Muscle layer of duodenum (tissue), 2 donors: ENCODE measurements around the gene TMEM165.

ENCODE experiments used
- H3K27ac ChIP-seq: one replicate; pipeline ENCODE4 v1.7.0; 2013; ENCODE audit warnings: mild to moderate bottlenecking, low read length
- H3K27me3 ChIP-seq: one replicate; pipeline ENCODE4 v1.7.0; 2013; ENCODE audit warnings: low read depth, mild to moderate bottlenecking, control low read depth, low read length
- H3K36me3 ChIP-seq, 2 donors: one replicate each; pipeline ENCODE4 v1.7.0; 2013; ENCODE audit warnings: low read length in 2 of 2, control low read depth in 1 of 2, mild to moderate bottlenecking in 1 of 2; ENCODE audit not compliant: insufficient read depth in 2 of 2, control insufficient read depth in 1 of 2
- H3K4me1 ChIP-seq, 2 donors: one replicate each; pipeline ENCODE4 v1.7.0; 2013; ENCODE audit warnings: low read length in 2 of 2, mild to moderate bottlenecking in 2 of 2, control low read depth in 1 of 2, moderate library complexity in 1 of 2; ENCODE audit not compliant: insufficient read depth in 2 of 2, control insufficient read depth in 1 of 2
- H3K4me3 ChIP-seq, 2 donors: one replicate each; pipeline ENCODE4 v1.7.0; 2013; ENCODE audit warnings: low read length in 2 of 2, low read depth in 1 of 2, mild to moderate bottlenecking in 1 of 2
- H3K9me3 ChIP-seq, 2 donors: one replicate each; pipeline ENCODE4 v1.7.0; 2013; ENCODE audit warnings: low read length in 2 of 2, control low read depth in 1 of 2, mild to moderate bottlenecking in 1 of 2; ENCODE audit not compliant: control insufficient read depth in 1 of 2
- donor health status: healthy.

TMEM165 gene

GRCh38 chr4:55468724-55469123 is 73.0 kb downstream of the TMEM165 start:
- H3K36me3 ChIP-seq = peaks cover 4 to 28% of the 10 kb centered on the region in 2 donors
- H3K27ac ChIP-seq = no peak overlapping the region
- H3K4me3 ChIP-seq = no peak overlapping the region
- no peaks in the 10 kb centered on the region for H3K27me3 ChIP-seq
- no peaks in the 10 kb centered on the region for H3K9me3 ChIP-seq
- H3K4me1 ChIP-seq = no peaks in the 10 kb centered on the region

GRCh38 chr4:55469979-55470378 is 74.2 kb downstream of the TMEM165 start:
- H3K27me3 ChIP-seq = no peaks in the 10 kb centered on the region
- no peak overlapping the region for H3K27ac ChIP-seq
- H3K36me3 ChIP-seq = peaks cover 10 to 37% of the 10 kb centered on the region in 2 donors
- no peak overlapping the region for H3K4me3 ChIP-seq
- no peaks in the 10 kb centered on the region for H3K4me1 ChIP-seq
- H3K9me3 ChIP-seq = no peaks in the 10 kb centered on the region
